LoVo (cell line): ENCODE measurements around the gene APPL2.

Experiments used
- DNase-seq: peaks from one replicate; pipeline ENCODE4 v3.0.0-alpha.2; 2016; ENCODE audit warnings: low spot score

APPL2 gene

GRCh38 chr12:105235732-105236476 is at the start of gene APPL2:
Gene APPL2, minus strand, starts transcription at chr12:105236174. Its CDS starts 162 bp downstream, at chr12:105236012.
- DNase-seq, result peak; percentile 97

GRCh38 chr12:105285378-105285777 is 49.4 kb upstream of the APPL2 start:
- DNase-seq, result no peak

- peak; percentile 74 for DNase-seq
Observed at GRCh38 chr12:105281694-105282049, 45.7 kb upstream of the APPL2 start.

GRCh38 chr12:105280966-105281693 is 45.2 kb upstream of the APPL2 start:
- DNase-seq, result peak; percentile 41

- DNase-seq, result no peak
Observed at GRCh38 chr12:105279460-105280056, 43.6 kb upstream of the APPL2 start.

GRCh38 chr12:105278043-105278697 is 42.2 kb upstream of the APPL2 start:
- no peak for DNase-seq

GRCh38 chr12:105275997-105276733 is 40.2 kb upstream of the APPL2 start:
- DNase-seq, result no peak

- no peak for DNase-seq
Observed at GRCh38 chr12:105274571-105274970, 38.6 kb upstream of the APPL2 start.

GRCh38 chr12:105273601-105274000 is 37.6 kb upstream of the APPL2 start:
- no peak for DNase-seq

GRCh38 chr12:105272814-105273416 is 36.9 kb upstream of the APPL2 start:
- DNase-seq, result no peak

GRCh38 chr12:105272152-105272551 is 36.2 kb upstream of the APPL2 start:
- DNase-seq, result no peak

GRCh38 chr12:105271364-105271763 is 35.4 kb upstream of the APPL2 start:
- no peak for DNase-seq

- no peak for DNase-seq
Observed at GRCh38 chr12:105270671-105271255, 34.8 kb upstream of the APPL2 start.

GRCh38 chr12:105267711-105268110 is 31.7 kb upstream of the APPL2 start:
- no peak for DNase-seq

- no peak for DNase-seq
Observed at GRCh38 chr12:105264771-105265170, 28.8 kb upstream of the APPL2 start.

- DNase-seq, result no peak
Observed at GRCh38 chr12:105262461-105263184, 26.6 kb upstream of the APPL2 start.

- no peak for DNase-seq
Observed at GRCh38 chr12:105261010-105261409, 25.0 kb upstream of the APPL2 start.

- DNase-seq, result no peak
Observed at GRCh38 chr12:105259226-105259625, 23.3 kb upstream of the APPL2 start.

GRCh38 chr12:105257321-105257728 is 21.4 kb upstream of the APPL2 start:
- DNase-seq, result peak; percentile 39

GRCh38 chr12:105256921-105257320 is 20.9 kb upstream of the APPL2 start:
- DNase-seq, result no peak
